CD4-positive, alpha-beta T cell treated with Interleukin-6 for 4 hours (primary cell): Measurements from ENCODE around the gene COMMD1.
"Not testable (repeated sequence)": the region's sequence is repeated elsewhere in the genome, so short reads cannot be mapped to it uniquely, and the experiment has no call there.

Experiments
- DNase-seq: peaks from one replicate; pipeline ENCODE4 v3.0.0-alpha.2; 2020; ENCODE audit warnings: mixed read lengths

COMMD1 gene

GRCh38 chr2:62143696-62144095 lies 238.2 kb downstream of the COMMD1 start:
- no peak for DNase-seq

GRCh38 chr2:62144689-62145477 lies 239.4 kb downstream of the COMMD1 start:
- no peak for DNase-seq

GRCh38 chr2:62145478-62146100 lies 240.1 kb downstream of the COMMD1 start:
- DNase-seq = no peak

- not testable (repeated sequence) for DNase-seq
These were observed 241.3 kb downstream of the COMMD1 start for GRCh38 chr2:62146790-62147189.

- DNase-seq = no peak
These were observed 242.3 kb downstream of the COMMD1 start for GRCh38 chr2:62147610-62148301.

- DNase-seq = no peak
These were observed 244.2 kb downstream of the COMMD1 start for GRCh38 chr2:62149708-62150107.

GRCh38 chr2:62150597-62151305 lies 245.3 kb downstream of the COMMD1 start:
- no peak for DNase-seq

GRCh38 chr2:62151306-62151638 lies 245.8 kb downstream of the COMMD1 start:
- no peak for DNase-seq

GRCh38 chr2:62152000-62152399 lies 246.5 kb downstream of the COMMD1 start:
- DNase-seq = no peak

GRCh38 chr2:62156861-62157496 lies 251.5 kb downstream of the COMMD1 start:
- DNase-seq = no peak

- DNase-seq = no peak
These were observed 253.1 kb downstream of the COMMD1 start for GRCh38 chr2:62158444-62159121.

- DNase-seq = not testable (repeated sequence)
These were observed 255.2 kb downstream of the COMMD1 start for GRCh38 chr2:62160691-62161090.

GRCh38 chr2:62163106-62163831 lies 257.8 kb downstream of the COMMD1 start:
- DNase-seq = no peak

GRCh38 chr2:62163834-62164233 lies 258.4 kb downstream of the COMMD1 start:
- no peak for DNase-seq

- DNase-seq = no peak
These were observed 270.3 kb downstream of the COMMD1 start for GRCh38 chr2:62175728-62176127.

- no peak for DNase-seq
These were observed 271.3 kb downstream of the COMMD1 start for GRCh38 chr2:62176801-62177200.

GRCh38 chr2:62177392-62178049 lies 272.0 kb downstream of the COMMD1 start:
- no peak for DNase-seq

GRCh38 chr2:62178741-62179271 lies 273.3 kb downstream of the COMMD1 start:
- no peak for DNase-seq

- no peak for DNase-seq
These were observed 275.5 kb downstream of the COMMD1 start for GRCh38 chr2:62180975-62181374.

GRCh38 chr2:62181843-62182242 lies 276.4 kb downstream of the COMMD1 start:
- no peak for DNase-seq
